Measurements from ENCODE around the gene S100A8. TPM values are rescaled to one million over a fixed set of nuclear protein-coding genes. Genes with fewer than 3 reads are reported as not detected.

The S100A8 gene
- total RNA-seq, 4 donors from 2014 or later = 2.8 to 35.6 (median 6.2) TPM; not detected in 1

DNA sequence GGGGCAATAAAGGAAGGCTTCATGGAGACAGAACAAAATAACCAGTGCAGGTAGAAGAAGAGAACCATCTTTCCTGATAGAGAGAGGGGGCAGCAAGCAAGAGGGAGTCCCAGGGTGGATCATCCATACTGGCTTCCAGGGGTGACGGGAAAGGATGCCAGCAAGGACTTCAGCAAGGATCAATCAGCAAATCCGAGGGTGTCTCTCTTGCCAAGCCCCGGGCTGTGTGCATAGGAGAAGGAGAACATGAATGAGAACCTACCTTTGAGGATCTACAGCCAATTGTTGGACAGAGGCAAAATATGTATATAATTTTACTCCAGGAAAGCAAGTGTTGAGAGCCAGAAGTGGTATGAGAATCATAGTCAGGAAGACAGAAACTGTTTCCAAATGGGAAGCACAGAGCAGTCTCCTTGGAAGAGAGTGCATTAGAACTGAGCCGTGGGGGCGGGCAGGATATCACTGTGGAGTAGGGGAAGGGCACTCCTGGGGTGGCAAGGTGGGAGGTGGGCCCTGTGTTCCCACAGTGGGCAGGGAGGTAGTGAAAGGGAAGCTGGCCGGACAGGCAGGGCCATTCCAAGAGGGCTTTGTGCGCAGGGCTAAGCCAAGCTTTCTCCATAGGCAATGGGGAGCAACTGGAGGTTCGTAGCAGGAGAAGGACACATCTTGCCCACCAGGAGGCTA is 34.3 kb downstream of the S100A8 start:
- no peak for DNase-seq

DNA sequence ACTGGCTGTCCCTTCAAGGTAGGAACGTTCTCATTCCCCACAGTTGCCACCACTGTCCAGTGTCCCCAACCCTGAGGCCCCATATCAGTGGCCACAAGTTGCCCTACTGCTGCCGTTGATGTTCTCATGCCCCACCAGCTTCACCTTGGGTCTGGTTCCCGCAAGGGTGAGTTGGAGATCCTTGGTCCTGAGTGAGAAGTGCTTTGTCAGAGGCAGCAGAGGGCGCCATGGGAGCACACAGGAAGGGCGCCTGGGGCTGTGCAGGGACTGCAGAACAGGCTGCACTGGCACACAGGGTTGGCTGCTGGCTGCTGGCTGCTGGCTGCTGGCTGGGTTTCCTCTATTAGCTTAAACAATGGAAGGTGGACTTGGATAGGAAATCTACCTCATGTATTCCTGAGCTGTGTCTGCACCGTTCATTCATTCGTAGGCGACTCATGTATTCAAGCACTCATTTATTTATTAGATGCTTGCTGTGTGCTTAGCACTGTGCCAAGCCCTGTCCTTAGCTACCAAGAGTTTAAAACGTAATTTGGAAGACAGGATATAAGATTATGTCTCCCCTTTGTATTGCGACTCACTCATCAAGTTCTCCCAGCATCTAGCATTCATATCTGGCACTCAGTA is 35.3 kb downstream of the S100A8 start:
- intact Hi-C loops (cut with DNase I) = no loop called here
- Histone ChIP-seq H3K27me3 (no peaks in the 10 kb centered on the region), H3K27ac (no peak overlapping the region), H3K4me1 (no peaks in the 10 kb centered on the region), H3K4me3 (replicated peaks in 1 of 3) (no peak overlapping the region), H3K9me3 (no peaks in the 10 kb centered on the region), H3K36me3 (no peaks in the 10 kb centered on the region)
- peak; percentile 6 to 13 for DNase-seq
- 54 to 58% methylated on average over 9 to 10 of the region's 10 CpGs for WGBS, 2 donors
- TF ChIP-seq CTCF (IDR thresholded peaks at IDR 0.05) (peak in 1 of 6 experiments; percentile 8), POLR2A (IDR thresholded peaks at IDR 0.05) (no peak)

More for the DNA sequence above, 34.3 kb downstream of the S100A8 start:
- TF ChIP-seq POLR2A (IDR thresholded peaks at IDR 0.05) = no peak
- no peak for TF ChIP-seq CTCF (IDR thresholded peaks at IDR 0.05)
- no peaks in the 10 kb centered on the region for H3K9me3 ChIP-seq
- WGBS, 2 donors = 83 to 89% methylated on average over 8 of the region's 8 CpGs
- no peaks in the 10 kb centered on the region for H3K27me3 ChIP-seq
- intact Hi-C loops (cut with DNase I) = no loop called here
- H3K36me3 ChIP-seq = no peaks in the 10 kb centered on the region
- no peaks in the 10 kb centered on the region for H3K4me1 ChIP-seq
- no peak overlapping the region for H3K27ac ChIP-seq
- H3K4me3 ChIP-seq (replicated peaks in 1 of 3) = no peak overlapping the region

- no peak for DNase-seq
- no peaks in the 10 kb centered on the region for H3K9me3 ChIP-seq
- no peaks in the 10 kb centered on the region for H3K4me1 ChIP-seq
- TF ChIP-seq POLR2A (IDR thresholded peaks at IDR 0.05) = no peak
- 73 to 89% methylated on average over 4 to 8 of the region's 8 CpGs for WGBS, 2 donors
- H3K27ac ChIP-seq = no peak overlapping the region
- H3K36me3 ChIP-seq = no peaks in the 10 kb centered on the region
- intact Hi-C loops (cut with DNase I) = loop anchor here (5.0 kb wide), 1 partner anchor 143 kb away; no protein-coding TSS in a partner anchor
- no peaks in the 10 kb centered on the region for H3K27me3 ChIP-seq
- no peak overlapping the region for H3K4me3 ChIP-seq (replicated peaks in 1 of 3)
Observed at GRCh38 chr1:153354515-153355193, 36.2 kb downstream of the S100A8 start.

- Histone ChIP-seq H3K9me3 (no peaks in the 10 kb centered on the region), H3K4me3 (replicated peaks in 1 of 3) (no peak overlapping the region), H3K36me3 (no peaks in the 10 kb centered on the region), H3K4me1 (no peaks in the 10 kb centered on the region), H3K27me3 (no peaks in the 10 kb centered on the region), H3K27ac (no peak overlapping the region)
- DNase-seq = no peak
- 79 to 82% methylated on average over 6 to 7 of the region's 7 CpGs for WGBS, 2 donors
- intact Hi-C loops (cut with DNase I) = loop anchor here (5.0 kb wide), 1 partner anchor 144 kb away; no protein-coding TSS in a partner anchor
- TF ChIP-seq POLR2A (IDR thresholded peaks at IDR 0.05) (no peak), CTCF (IDR thresholded peaks at IDR 0.05) (no peak)
Observed at GRCh38 chr1:153353226-153353947, 37.5 kb downstream of the S100A8 start.

GRCh38 chr1:153352523-153352922 is 38.4 kb downstream of the S100A8 start:
- Histone ChIP-seq H3K9me3 (no peaks in the 10 kb centered on the region), H3K27ac (no peak overlapping the region), H3K4me3 (replicated peaks in 1 of 3) (no peak overlapping the region), H3K4me1 (no peaks in the 10 kb centered on the region), H3K27me3 (no peaks in the 10 kb centered on the region), H3K36me3 (no peaks in the 10 kb centered on the region)
- DNase-seq = peak; percentile 53 to 64
- intact Hi-C loops (cut with DNase I) = loop anchor here (5.0 kb wide), 1 partner anchor 145 kb away; no protein-coding TSS in a partner anchor
- 1% methylated on average over 4 of the region's 4 CpGs for WGBS, 2 donors
- TF ChIP-seq POLR2A (IDR thresholded peaks at IDR 0.05) (no peak), CTCF (IDR thresholded peaks at IDR 0.05) (peak; percentile 62 to 93 (median 74))
